HUDEP-2 (cell line): ENCODE results near the gene TEDC2.
"Not testable (repeated sequence)": the region's sequence is repeated elsewhere in the genome, so short reads cannot be mapped to it uniquely, and the experiment has no call there.

Source experiments
- DNase-seq, 76 experiments: peaks; one replicate each; lab custom pipeline; 2025; ENCODE audit not compliant: unreplicated experiment in 76 of 76; lab: John Stamatoyannopoulos, UW

The TEDC2 gene, protein sequence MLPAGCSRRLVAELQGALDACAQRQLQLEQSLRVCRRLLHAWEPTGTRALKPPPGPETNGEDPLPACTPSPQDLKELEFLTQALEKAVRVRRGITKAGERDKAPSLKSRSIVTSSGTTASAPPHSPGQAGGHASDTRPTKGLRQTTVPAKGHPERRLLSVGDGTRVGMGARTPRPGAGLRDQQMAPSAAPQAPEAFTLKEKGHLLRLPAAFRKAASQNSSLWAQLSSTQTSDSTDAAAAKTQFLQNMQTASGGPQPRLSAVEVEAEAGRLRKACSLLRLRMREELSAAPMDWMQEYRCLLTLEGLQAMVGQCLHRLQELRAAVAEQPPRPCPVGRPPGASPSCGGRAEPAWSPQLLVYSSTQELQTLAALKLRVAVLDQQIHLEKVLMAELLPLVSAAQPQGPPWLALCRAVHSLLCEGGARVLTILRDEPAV

DNA sequence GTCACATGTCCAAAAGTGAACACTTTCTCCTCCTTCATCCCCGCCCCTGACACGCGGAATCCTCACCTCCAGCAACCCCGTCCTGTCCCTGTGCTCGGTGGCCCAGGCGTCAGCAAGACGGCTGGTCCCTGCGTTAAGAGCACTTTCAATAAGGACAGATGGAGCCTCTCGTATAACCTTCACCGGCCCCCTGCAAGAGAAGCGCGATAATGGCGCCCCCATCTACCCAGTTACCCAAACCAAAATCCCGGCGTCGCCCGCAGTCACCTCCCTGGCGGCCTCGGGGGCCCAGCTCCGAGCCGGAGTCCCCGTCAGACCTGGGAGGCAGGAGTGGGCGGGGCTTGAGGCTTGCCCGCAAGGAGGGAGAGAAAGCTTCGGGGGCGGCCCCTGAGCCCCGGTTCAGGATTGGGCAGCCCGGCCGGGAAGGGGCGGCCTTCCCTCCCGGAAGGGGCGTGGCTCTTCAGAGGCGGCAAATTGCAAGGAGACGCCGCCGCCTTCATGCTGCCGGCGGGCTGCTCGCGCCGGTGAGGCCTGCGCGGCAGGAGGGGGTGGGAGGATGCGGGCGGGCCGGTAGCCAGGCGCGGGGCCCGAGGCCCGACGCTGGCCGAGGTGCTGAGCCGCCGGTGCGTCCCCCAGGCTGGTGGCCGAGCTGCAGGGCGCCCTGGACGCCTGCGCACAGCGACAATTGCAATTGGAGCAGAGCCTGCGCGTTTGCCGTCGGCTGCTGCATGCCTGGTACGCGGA is at the start of gene TEDC2:
Gene TEDC2, plus strand, starts transcription at position 463 of the 744 bp plus-strand sequence. Its CDS starts 36 bp downstream, at position 499.
- peak in 75 of 76 experiments; percentile 30 to 98 (median 94) for DNase-seq

DNA sequence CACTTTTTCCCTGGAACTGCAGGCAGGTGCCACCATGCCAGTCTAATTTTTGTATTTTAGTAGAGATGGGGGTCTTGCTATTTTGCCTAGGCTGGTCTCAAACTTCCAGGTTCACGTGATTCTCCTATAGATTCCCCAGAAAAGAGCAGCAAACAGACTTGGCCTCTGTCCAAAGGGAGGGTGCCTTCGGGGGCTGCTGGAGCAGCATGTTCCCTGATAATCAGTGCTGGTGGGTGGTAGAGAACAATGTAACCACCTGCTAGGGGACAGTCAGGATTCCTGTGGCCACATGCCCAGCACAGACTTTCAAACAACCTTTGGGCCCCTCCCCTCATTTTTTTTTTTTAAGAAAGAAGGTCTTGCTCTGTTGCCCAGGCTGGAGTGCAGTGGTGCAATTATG is 44.8 kb upstream of the TEDC2 start:
- DNase-seq = no peak

DNA sequence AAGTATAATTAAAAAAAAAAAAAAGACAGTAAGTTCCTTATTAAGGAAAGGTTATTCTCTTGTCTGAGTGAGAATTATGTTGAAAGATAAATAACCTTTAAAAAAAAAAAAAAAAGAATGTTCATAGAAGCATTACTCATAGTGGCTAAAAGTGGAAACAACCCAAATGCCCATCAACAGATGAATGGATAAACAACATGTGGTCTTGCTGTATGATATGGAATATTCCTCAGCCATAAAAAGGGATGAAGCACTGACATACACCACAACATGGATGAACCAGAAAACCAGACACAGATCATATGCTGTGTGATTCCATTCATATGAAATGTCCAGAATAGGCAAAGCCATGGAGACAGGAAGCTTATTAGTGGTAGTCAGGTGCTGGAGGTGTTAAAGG is 39.9 kb upstream of the TEDC2 start:
- no peak for DNase-seq

DNA sequence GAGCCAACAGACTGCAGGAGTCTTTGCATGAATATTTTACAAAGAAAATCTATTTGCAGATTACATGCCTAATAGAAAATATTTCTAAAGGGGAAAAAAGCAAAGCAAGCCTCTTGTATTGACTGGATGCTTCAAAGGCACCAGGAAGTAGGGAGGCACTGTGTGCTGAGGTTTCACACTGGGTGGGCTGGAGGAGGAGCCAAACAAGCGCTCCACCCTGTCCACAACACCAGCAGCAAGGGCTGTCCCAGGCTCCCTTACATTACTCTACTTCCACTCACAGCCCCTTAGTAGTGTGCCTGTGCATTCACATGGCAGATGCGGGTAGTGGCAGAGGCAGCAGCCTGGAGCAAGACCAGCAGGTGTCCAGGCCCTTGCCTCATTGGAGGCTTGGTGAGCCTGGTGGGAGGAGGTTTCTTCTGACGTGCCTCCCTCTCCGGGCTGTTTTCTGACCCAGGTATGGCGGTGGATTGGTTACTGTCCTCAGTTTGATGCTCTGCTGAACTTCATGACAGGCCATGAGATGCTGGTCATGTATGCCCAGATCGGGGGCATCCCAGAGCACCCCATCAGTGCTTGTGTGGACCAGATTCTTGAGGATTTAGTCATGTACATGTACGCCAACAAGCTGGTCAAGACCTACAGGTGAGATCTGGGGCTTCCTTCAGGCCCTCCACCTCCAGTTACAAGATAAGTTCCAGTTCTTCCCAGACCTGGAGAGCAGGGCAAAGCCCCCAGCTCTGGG is 37.6 kb upstream of the TEDC2 start:
- DNase-seq = no peak

DNA sequence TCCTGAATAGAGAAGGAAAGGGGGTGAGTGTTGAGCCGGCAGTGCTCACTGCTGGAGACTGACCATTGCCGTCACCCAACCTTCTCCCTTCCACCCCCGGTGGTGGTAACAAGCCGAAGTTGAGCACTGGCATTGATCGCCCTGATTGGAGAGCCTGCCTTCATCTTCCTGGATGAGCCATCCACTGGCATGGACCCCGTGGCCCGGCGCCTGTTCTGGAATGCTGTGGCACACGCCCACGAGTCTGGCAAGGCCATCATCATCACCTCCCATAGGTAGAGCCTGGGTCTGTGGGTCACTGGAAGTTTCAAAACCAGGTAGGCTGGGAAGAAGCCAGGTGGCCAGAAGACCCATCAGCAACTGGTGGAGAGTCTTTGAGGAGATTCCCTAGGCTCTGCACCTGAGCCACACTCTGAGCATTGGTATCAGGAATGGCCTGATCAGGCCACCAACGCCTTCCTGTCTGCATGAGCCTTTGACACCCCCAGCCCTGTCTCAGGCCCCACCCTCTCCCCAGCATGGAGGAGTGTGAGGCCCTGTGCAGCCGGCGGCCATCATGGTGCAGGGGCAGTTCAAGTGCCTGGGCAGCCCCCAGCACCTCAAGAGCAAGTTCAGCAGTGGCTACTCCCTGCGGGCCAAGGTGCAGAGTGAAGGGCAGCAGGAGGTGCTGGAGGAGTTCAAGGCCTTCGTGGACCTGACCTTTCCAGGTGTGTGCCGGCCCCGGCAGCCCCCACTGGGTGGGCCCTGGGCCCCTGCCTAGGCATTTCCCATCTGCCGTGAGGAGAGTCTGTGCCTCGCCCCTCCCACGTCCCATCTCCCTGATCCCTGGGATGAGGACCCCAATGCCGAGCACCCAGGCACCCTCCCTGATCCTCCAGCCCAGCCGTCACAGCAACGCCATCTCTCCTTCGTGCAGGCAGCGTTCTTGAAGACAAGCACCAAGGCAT is 35.6 kb upstream of the TEDC2 start:
- no peak for DNase-seq

DNA sequence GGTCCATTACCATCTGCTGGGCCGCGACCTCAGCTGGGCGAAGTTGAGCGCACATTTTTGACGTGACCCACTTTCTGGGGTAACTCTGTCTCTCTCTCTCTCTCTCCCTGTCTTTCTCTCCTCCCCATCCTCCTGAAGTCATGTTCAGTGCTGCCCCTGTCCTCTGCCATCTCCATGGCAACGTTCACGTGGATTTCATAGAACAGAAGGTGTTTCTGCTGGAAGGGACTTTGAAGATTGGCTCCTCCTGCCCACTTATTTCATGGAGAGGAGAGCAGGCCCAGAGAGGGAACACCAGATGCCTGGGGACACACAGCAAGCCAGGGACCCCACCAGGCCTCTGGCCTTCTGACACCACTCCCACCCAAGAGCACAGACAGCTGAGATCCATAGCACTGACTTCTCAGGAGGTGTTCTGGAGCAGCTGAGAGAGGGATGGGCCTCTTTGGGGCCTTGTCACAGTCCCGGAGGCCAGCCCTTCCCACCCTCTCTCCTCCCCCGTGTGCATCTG is 34.8 kb upstream of the TEDC2 start:
- DNase-seq = no peak

DNA sequence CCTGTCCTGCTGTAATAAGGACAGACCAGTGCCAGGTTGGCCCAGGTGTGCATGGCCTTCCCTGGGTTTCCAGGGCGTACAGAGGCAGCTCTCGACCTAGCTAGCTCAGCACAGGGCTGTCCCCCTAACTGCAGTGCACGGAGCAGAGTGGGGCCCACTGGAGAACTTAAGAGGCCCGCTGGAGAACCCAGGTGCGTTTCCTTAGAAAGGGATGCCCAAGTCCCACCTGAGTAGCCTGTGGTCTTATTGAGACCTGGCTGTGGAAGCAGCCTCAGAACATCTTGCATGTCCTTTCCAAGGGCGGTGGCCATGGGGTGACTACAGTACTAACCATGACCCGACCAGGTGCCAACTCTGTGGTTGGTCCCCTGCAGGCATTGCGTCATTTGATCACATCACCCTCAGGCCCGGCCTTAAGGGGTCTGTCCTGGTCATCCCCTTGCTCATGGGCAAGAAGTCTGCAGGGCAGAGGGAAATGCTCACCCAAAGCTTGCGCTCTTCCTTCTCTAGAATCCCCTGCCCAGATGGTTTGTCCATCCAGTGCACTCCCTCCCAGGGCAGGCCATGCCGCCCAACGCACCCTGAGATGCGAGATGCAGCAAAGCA is 34.0 kb upstream of the TEDC2 start:
- DNase-seq = no peak

DNA sequence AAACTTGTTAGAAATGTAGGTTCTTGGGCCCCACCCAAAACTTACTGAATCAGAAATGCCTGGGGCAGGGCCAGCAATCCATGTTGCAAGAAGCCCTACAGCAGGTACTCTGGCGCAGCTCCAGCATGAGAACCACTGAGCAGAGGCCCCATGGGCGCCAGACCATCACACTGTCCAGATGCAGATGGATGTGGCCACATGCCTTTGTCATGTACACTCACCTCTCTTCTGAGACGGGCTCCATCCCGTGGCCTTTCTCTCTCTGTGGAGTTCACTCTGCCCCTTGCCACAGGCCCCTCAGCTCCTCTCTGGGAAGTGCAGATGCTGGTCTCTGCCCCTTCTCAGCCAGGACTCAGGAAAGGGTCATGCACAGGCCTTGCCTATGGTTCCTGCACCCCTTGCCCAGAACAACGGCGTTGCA is 33.0 kb upstream of the TEDC2 start:
- no peak for DNase-seq

DNA sequence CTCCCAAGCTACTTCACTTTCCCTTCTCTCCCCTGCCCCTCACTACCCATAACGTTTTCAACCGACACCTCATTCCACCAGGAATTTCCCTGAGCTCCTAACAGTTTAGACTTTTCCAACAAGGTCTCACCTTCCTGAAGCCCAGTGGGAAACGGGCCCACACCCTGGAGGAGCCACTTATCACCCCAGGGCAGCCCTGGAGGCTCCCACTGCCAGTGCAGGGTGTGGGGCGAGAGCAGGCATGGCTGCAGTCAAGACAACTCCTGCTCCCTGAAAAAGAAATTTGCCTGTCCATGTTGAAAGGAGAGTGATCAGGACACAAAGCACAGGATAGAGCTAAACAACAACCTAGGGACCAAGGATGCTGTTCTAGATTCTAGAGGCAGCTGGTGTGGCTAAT is 32.4 kb upstream of the TEDC2 start:
- no peak for DNase-seq

DNA sequence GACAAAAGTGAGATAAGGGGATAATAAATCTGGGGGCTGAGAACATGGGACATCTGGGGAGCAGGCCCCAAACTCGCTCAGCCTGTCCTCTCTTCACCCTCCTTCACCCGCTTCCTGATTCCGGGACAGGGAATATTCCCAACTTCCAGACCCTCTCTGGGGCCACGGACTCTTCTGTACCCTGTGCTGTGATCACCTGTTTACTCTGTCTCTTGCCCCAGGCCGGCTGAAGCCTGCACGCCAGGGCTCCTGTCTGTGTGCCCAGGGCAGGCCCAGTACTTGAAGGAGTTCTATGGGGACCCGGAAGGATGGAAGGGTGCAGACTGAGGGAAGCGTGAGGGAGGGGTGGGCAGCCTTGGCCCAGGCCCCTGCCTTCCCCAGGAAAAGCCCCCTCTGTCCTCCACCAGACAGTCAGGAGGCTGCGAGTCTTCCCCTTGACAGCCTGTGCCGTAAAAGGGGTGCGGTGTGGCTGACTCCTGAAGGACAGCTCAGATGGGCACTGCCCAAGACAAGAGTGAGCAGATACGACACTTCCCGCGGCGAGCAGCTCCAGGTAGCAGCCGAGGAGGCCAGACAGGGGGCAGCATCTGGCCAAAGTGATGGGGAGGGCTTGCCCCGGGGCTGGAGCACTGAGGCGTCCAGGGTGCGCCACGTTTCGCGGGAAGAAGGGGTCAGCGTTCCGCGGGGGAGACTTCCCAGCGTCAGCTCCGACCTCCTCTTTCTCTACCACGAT is 31.7 kb upstream of the TEDC2 start:
- peak in 59 of 76 experiments; percentile 7 to 66 (median 47) for DNase-seq

DNA sequence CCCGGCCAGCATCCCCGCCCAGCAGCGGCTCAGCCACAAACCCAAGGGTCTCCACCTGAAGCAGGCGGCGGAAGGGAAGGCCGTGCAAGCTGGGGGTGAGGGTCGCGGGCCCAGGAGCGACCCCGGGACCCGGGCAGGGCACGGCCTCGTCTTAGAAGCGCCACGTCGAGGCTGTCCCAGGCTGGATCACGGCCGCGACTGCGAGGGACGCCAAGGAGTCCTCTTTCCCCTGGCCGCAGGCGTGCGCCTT is 31.2 kb upstream of the TEDC2 start:
- peak in 1 of 76 experiments; percentile 96 for DNase-seq

DNA sequence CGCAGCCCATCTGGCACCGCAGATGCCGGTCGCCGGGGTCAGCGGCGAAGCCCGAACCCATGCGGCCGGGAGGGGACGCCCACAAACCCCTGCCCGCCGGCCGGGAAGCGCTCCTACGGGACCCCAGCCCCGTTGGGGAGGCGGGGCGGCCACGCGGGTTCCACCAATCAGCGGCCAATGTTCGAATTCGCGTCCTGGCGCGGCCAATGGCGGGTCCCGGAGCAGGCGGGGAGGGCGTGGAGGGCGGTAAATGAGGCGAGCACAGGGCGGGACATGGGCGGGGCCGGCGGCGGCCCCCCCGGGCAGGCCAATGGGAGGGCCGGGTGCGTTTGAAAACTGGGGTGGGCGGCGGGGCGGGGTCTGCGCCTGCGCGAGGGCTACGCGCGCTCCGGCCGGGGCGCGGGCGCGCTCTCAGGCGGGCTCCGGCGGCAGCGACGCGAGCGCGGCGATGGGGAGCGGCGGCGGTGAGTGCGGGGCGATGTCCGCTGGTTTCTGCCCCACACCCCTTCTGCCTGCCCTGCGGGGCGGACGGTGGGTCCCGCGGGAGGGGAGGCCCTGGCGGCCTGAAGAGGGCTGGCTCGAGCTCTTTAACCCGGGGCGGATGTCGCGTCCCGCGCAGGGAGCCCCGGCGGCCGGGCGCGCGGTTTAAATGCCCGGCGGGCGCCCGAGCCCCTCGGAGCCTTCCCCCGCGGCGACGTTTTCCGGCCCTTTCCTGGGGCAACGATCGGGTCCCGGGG is 30.7 kb upstream of the TEDC2 start, which contains the start of gene CCNF:
Gene CCNF, plus strand, starts transcription at position 414 of the 737 bp plus-strand sequence. Its CDS starts 35 bp downstream, at position 449.
- peak in 74 of 76 experiments; percentile 64 to 98 (median 94) for DNase-seq

DNA sequence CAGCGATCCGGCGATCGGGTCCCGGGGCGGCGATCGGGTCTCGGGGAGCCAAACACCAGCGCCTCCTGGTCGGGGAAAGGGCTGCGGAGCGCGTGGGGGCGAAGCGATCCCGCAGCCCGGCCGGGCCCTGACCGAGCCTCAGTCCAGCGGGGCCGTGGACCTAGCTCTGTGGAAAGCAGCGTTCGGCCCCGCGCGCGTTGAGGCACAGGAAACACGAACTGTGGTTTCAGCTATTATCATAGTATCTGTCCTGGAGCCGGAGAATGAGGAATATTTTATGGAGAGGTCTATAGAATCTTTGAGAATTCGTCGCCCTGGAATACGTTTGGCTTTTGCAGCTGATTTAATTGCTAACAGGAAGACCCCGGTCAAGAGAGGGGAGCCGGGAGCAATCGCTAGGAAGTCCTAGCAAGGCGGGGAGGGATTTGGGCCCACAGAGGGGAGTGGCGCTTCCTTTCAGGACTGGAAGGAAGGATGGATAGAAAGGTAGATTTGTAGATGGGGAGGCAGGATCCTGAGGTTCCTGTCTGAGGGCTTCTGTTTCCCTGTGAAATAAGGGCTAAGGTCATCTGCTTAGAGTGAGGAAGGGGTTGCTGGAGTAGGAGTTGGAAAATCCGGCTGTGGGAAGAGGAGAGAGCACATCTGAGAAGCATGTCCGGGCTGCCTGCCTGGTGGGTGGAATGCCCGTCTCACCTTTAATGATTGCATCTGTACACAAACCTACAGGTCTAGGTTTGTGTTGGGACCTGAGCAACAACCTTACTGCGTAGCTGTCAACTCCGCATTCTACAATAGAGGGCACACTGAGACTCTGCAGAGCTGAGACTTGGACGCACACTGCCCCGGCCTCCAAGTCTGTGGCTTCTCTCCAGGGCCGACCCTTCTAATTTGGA is 29.9 kb upstream of the TEDC2 start:
- peak in 6 of 76 experiments; percentile 3 to 44 (median 17) for DNase-seq

DNA sequence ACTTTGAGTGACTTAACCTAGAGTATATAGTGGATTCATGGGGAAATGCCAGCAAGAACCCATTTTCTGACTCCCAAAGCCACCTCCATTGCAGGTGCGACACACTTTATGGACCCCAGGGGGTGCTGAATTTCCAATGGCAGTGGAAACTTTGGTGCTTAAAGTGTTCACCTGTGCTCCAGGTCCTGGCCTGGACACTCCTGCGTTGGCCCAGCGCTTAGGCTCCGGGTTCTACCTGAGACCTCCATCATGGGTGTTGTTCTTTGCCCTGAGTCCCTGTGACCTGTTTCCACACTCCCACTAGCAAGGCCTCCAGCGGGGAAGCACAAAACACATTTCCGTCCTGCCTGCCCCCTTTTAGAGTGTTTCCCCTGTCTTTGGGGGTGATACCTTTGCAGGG is 27.6 kb upstream of the TEDC2 start:
- no peak for DNase-seq

DNA sequence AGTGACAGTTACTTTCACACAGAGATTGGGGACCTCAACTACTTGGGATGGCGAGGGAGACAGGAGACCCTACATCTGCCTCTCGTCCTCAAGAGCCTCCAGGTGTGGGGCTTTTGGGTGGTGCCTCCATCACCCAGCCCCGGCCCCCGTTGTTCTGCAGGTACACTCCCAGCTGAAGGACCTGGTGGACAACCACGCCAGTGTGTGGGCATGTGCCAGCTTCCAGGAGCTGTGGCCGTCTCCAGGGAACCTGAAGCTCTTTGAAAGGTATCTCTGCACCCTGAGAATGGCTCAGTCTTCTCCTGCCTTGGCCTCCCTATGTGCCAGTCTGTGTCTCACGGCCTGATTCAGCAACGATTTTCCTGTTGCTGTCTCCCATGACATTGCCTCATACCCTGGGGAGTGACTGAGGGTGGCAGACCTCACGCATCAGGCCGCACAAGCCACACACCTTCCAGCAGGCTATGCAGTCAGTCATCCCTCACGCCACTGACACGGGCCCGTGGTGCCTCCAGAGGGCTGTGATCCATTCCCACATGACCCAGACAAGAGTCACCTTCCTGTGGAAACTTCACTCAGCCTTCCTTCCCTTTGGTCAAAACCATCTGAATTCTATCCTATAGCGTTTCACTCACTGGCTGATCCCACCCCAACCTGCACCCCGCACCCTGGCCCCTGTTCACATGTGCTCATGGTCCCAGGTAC is 27.0 kb upstream of the TEDC2 start:
- no peak for DNase-seq

DNA sequence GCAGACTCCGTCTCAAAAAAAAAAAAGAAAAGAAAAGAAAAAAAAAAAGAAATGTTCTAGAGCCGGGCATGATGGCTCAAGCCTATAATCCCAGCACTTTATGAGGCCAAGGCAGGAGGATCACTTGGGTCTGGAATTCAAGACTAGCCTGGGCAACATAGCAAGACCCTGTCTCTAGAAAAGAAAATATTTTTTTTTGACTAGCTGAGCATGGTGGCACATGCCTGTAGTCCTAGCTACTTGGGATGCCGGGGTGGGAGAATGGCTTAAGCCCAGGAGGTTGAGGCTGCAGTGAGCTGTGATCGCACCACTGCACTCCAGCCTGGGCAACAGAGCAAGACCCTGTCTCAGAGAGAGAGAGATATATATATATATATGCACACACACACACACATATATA is 24.7 kb upstream of the TEDC2 start:
- not testable (repeated sequence) for DNase-seq

DNA sequence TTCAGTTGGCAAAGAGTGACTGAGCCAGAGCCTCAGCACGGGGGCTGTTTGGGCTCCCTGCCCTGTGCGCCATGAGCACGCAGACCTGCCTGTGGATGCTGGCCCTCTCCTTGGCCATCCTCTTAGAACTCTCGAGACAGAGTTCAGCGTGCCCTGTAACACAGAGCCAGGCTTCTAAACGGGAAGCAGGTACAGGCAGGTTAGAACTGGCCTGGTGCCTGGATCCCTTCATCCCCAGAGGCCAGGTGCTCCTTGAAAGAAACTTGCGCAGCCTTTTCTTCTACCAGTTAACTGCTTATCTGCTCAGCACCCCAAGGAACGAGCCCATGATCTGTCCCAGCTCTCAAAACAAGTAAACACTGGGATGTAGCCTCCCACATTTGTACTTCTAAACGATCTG is 23.8 kb upstream of the TEDC2 start:
- no peak for DNase-seq
